NCI-H774 (cell line): ENCODE measurements around the gene MEGF11.
"Not testable (repeated sequence)": the region's sequence is repeated elsewhere in the genome, so short reads cannot be mapped to it uniquely, and the experiment has no call there.

ENCODE experiments used
- DNase-seq: peaks from one replicate; lab custom pipeline; 2025; lab: John Stamatoyannopoulos, UW

MEGF11 gene

GRCh38 chr15:66001717-66002426 is 251.7 kb downstream of the MEGF11 start:
- no peak for DNase-seq

- DNase-seq, result no peak
These were observed 252.5 kb downstream of the MEGF11 start for GRCh38 chr15:66001042-66001441.

DNA sequence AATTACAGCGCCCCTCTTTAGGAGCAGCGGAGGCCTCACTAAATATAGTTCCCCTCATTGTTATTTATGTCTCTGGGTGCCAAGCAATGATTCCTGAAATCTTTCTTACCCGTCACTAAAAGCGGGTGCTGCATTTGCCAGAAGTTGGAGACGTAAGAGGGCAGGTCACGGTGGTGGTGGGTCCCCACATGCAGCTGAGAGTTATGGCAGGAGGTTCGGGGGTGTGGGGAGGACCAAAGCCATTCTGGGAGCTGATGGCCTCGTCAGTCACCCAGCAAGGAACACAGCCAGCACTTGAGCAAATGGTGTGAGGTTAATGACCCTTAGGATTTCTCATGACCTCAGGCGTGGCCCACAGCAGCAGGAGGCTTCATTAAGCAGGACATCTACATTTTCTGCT is 255.1 kb downstream of the MEGF11 start:
- no peak for DNase-seq

- no peak for DNase-seq
These were observed 256.6 kb downstream of the MEGF11 start for GRCh38 chr15:65996901-65997300.

GRCh38 chr15:65994832-65995231 is 258.7 kb downstream of the MEGF11 start:
- no peak for DNase-seq

DNA sequence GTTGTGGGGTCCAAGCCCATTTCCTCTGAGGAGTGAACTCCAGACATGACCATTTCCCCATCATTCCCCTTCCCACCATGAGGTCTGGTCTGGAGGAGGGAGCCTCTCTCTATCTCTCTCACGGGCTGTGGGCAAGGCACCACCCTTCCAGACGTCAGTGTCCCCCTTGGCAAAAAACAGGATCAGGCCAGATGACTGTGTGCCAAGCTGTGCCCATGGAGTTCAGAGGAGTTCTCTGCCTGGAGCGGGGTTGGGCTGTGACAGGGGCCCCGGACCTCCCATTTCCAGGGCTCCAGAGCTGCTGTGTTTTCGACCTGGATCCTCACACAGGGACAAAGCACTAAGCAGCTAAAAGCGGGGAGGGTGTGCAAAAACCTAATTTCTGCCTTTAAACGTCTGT is 259.8 kb downstream of the MEGF11 start:
- DNase-seq, result no peak

GRCh38 chr15:65993236-65993635 is 260.3 kb downstream of the MEGF11 start:
- no peak for DNase-seq

- DNase-seq, result no peak
These were observed 261.6 kb downstream of the MEGF11 start for GRCh38 chr15:65991721-65992483.

DNA sequence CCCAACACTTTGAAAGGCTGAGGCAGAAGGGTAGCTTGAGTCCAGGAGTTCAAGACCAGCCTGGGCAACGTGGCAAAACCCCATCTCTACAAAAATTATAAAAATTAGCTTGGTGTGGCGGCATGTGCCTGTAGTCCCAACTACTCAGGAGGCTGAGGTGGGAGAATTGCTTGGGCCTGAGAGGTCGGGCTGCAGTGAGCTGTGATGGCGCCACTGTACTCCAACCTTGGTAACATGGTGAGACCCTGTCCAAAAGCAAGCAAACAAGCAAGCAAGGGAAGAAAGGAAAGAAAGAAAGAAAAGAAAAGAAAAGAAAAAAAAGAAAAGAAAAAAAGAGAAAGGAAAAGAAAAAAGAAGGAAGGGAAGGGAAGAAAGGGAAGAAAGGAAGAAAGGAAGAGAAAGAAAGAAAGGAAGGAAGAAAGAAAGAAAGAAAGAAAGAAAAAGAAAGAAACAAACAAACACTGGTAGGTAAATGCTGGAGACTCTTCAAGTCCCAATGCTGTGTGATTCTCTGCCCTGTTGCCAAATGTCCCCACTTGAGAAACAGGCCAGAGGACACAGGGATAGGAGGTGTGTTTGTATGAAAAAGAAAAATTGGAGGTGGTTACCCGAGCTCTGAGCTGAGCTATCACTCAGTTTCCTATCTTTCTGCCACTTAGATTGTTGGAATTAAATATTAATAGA is 263.1 kb downstream of the MEGF11 start:
- DNase-seq, result no peak

DNA sequence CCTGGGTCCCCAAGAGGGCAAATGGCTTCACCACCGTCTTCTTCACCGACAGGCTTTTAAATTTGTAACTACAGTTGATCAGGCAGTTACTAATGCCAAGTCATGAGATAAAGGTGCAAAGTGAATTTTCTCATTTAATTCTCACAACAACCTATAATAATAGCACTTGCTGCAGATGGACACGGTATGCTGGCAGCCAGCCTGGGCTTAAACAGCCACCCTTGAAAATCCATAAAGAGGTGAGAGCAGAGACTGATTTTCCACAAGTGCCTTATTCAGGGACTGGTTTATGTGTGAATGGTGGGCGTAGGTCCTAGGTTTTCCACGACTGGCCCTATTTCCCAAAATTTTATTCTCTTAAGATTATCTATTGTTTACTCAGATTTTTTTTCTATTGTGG is 266.4 kb downstream of the MEGF11 start:
- no peak for DNase-seq

- no peak for DNase-seq
These were observed 267.1 kb downstream of the MEGF11 start for GRCh38 chr15:65986416-65986815.

DNA sequence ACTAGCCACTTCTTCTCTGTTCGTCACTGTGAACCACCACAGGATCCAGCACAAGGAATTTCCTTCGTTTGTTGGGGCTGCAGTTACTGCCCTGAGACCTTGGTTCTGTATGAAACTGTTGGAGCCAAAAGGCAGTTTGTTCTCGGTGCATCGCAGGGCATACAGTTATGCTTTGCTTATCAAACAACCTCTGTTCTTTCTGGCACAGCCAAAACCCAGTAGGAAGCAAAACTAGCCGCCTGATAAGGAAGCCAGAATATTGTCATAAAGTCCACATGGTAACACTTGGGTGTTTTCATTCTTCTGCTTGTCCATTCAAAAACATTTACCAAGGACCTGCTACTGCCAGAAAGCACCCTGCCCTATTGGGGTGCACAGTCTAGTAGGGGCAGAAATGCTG is 268.2 kb downstream of the MEGF11 start:
- no peak for DNase-seq

GRCh38 chr15:65982627-65983322 is 270.8 kb downstream of the MEGF11 start:
- DNase-seq, result no peak

- peak; percentile 65 for DNase-seq
These were observed 271.5 kb downstream of the MEGF11 start for GRCh38 chr15:65981837-65982626.

- DNase-seq, result peak; percentile 18
These were observed 272.6 kb downstream of the MEGF11 start for GRCh38 chr15:65980824-65981456.

DNA sequence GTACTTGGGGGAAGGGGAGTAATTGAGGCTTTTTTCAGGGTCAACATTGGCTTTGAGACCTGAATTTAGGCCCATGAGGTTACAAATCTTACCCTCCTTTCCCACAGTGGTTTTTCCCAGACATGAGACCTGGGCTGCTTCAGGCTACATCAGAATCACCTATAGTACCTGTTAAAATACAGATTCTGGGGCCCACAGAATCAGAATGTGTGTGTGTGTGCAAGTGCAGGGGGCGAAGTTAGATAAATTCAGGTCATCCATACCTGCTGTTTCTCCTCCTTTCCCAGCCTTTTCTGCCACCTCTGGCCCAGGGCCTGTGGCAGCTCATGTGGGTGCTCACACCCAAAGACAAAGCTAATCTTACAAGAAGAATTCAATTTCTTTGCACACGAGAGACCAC is 273.7 kb downstream of the MEGF11 start:
- DNase-seq, result no peak

GRCh38 chr15:65979316-65979715 is 274.2 kb downstream of the MEGF11 start:
- DNase-seq, result no peak

DNA sequence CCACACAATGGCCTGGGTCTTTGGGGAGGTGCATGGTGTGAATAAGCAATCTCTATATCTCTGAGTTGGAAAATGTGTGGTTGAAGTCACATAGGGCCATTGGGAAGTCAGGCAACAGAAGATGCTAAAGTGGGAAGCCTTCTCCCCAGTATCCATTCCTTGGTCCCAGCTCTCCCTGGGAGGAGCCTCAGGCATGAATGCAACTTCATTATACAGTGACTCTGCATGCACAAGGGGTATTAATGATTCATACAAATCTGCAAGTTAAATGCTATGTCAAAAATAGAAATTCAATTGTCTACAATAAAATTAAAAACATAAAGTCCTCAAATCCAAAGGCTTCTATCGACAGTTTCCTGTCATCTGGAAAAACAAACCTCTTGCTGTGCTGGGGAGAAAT is 275.4 kb downstream of the MEGF11 start:
- DNase-seq, result no peak

- DNase-seq, result not testable (repeated sequence)
These were observed 277.4 kb downstream of the MEGF11 start for GRCh38 chr15:65976196-65976595.

DNA sequence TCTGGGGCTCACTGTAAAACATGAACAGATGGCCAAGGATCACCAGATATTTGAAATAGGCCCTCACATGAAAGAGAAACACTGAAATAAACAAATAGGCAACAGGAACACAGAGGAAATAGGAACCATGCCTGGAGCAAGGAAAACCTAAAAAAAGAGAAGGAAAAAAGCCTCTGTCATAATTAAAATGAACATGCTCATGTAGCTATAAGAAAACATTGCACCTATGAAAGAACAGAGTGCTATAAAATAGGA is 281.9 kb downstream of the MEGF11 start:
- DNase-seq, result no peak

- no peak for DNase-seq
These were observed 282.4 kb downstream of the MEGF11 start for GRCh38 chr15:65970937-65971740.
